ENCODE results near the gene OTX1. TPM values are rescaled to one million over a fixed set of nuclear protein-coding genes. Genes with fewer than 3 reads are reported as not detected.
"Not testable (repeated sequence)": the region's sequence is repeated elsewhere in the genome, so short reads cannot be mapped to it uniquely, and the experiment has no call there.

Gene OTX1
- total RNA-seq, 3 donors from 2014 or later = 0.22 TPM; not detected in 2

- H3K4me1 ChIP-seq (ENCODE audit: low read depth) = peaks cover under 1% of the 10 kb centered on the region
- no peak for DNase-seq
- TF ChIP-seq CTCF (IDR thresholded peaks at IDR 0.05) = no peak
- no peaks in the 10 kb centered on the region for H3K36me3 ChIP-seq (ENCODE audit: low read depth)
- no peak overlapping the region for H3K4me3 ChIP-seq
- intact Hi-C loops (cut with DNase I, micrococcal nuclease) = no loop called here
- ATAC-seq = no peak
- no peaks in the 10 kb centered on the region for H3K9me3 ChIP-seq
These were observed 14.0 kb downstream of the OTX1 start for GRCh38 chr2:63064661-63065060.

GRCh38 chr2:63066265-63066664, 15.6 kb downstream of the OTX1 start:
- Histone ChIP-seq H3K9me3 (no peaks in the 10 kb centered on the region), H3K4me3 (no peak overlapping the region), H3K36me3 (ENCODE audit: low read depth) (no peaks in the 10 kb centered on the region), H3K4me1 (ENCODE audit: low read depth) (no peaks in the 10 kb centered on the region)
- intact Hi-C loops (cut with DNase I, micrococcal nuclease) = no loop called here
- no peak for ATAC-seq
- DNase-seq = no peak
- no peak for TF ChIP-seq CTCF (IDR thresholded peaks at IDR 0.05)

GRCh38 chr2:63066838-63067237, 16.2 kb downstream of the OTX1 start:
- DNase-seq (no peak), ATAC-seq (no peak)
- H3K4me1 ChIP-seq (ENCODE audit: low read depth) = no peaks in the 10 kb centered on the region
- TF ChIP-seq CTCF (IDR thresholded peaks at IDR 0.05) = no peak
- no peak overlapping the region for H3K4me3 ChIP-seq
- intact Hi-C loops (cut with DNase I, micrococcal nuclease) = no loop called here
- H3K36me3 ChIP-seq (ENCODE audit: low read depth) = no peaks in the 10 kb centered on the region
- H3K9me3 ChIP-seq = no peaks in the 10 kb centered on the region

- intact Hi-C loops (cut with DNase I, micrococcal nuclease) = no loop called here
These were observed 21.0 kb downstream of the OTX1 start for GRCh38 chr2:63071664-63072063.

GRCh38 chr2:63073994-63074393, 23.4 kb downstream of the OTX1 start:
- H3K4me3 ChIP-seq = no peak overlapping the region
- no peak for TF ChIP-seq CTCF (IDR thresholded peaks at IDR 0.05)
- no peaks in the 10 kb centered on the region for H3K36me3 ChIP-seq (ENCODE audit: low read depth)
- intact Hi-C loops (cut with DNase I, micrococcal nuclease) = no loop called here
- ATAC-seq (no peak), DNase-seq (no peak)
- H3K4me1 ChIP-seq (ENCODE audit: low read depth) = no peaks in the 10 kb centered on the region
- H3K9me3 ChIP-seq = no peaks in the 10 kb centered on the region

More at GRCh38 chr2:63071664-63072063, 21.0 kb downstream of the OTX1 start:
- Histone ChIP-seq H3K36me3 (ENCODE audit: low read depth) (no peaks in the 10 kb centered on the region), H3K9me3 (no peaks in the 10 kb centered on the region), H3K4me3 (no peak overlapping the region), H3K4me1 (ENCODE audit: low read depth) (no peaks in the 10 kb centered on the region)
- TF ChIP-seq CTCF (IDR thresholded peaks at IDR 0.05) = no peak
- DNase-seq (no peak), ATAC-seq (no peak)

- H3K4me1 ChIP-seq (ENCODE audit: low read depth); H3K4me3 ChIP-seq; intact Hi-C loops (cut with DNase I, micrococcal nuclease); ATAC-seq; DNase-seq; H3K9me3 ChIP-seq; H3K36me3 ChIP-seq (ENCODE audit: low read depth): not testable (repeated sequence)
These were observed 23.8 kb downstream of the OTX1 start for GRCh38 chr2:63074399-63074798.

Data from mucosa of descending colon (tissue), 3 donors.